ENCODE measurements around the gene ZMYM2. TPM values are rescaled to one million over a fixed set of nuclear protein-coding genes. Genes with fewer than 3 reads are reported as not detected.

ZMYM2 gene
- total and polyA plus RNA-seq, 10 of the 15 experiments (the other 5 are each of a cell fraction or from before 2014, with no cell fraction given), result 9.5 to 60.4 (median 34.6) TPM

GRCh38 chr13:19959141-19959830, 759 bp downstream of the ZMYM2 start (continued):
- TF ChIP-seq, protein P1, sequence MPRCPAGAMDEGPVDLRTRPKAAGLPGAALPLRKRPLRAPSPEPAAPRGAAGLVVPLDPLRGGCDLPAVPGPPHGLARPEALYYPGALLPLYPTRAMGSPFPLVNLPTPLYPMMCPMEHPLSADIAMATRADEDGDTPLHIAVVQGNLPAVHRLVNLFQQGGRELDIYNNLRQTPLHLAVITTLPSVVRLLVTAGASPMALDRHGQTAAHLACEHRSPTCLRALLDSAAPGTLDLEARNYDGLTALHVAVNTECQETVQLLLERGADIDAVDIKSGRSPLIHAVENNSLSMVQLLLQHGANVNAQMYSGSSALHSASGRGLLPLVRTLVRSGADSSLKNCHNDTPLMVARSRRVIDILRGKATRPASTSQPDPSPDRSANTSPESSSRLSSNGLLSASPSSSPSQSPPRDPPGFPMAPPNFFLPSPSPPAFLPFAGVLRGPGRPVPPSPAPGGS (IDR thresholded peaks at IDR 0.05; ENCODE audit: borderline replicate concordance, insufficient read depth, low read depth, low read length, poor library complexity, severe bottlenecking), result no peak
- TF ChIP-seq, protein P2, sequence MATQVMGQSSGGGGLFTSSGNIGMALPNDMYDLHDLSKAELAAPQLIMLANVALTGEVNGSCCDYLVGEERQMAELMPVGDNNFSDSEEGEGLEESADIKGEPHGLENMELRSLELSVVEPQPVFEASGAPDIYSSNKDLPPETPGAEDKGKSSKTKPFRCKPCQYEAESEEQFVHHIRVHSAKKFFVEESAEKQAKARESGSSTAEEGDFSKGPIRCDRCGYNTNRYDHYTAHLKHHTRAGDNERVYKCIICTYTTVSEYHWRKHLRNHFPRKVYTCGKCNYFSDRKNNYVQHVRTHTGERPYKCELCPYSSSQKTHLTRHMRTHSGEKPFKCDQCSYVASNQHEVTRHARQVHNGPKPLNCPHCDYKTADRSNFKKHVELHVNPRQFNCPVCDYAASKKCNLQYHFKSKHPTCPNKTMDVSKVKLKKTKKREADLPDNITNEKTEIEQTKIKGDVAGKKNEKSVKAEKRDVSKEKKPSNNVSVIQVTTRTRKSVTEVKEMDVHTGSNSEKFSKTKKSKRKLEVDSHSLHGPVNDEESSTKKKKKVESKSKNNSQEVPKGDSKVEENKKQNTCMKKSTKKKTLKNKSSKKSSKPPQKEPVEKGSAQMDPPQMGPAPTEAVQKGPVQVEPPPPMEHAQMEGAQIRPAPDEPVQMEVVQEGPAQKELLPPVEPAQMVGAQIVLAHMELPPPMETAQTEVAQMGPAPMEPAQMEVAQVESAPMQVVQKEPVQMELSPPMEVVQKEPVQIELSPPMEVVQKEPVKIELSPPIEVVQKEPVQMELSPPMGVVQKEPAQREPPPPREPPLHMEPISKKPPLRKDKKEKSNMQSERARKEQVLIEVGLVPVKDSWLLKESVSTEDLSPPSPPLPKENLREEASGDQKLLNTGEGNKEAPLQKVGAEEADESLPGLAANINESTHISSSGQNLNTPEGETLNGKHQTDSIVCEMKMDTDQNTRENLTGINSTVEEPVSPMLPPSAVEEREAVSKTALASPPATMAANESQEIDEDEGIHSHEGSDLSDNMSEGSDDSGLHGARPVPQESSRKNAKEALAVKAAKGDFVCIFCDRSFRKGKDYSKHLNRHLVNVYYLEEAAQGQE (IDR thresholded peaks at IDR 0.05; ENCODE audit: low read depth, low read length), result no peak
- TF ChIP-seq ATF7 (IDR thresholded peaks at IDR 0.05; ENCODE audit: low read depth), result no peak
- no peak for TF ChIP-seq ETV6 (conservative IDR thresholded peaks at IDR 0.05 in 1 of 2, IDR thresholded peaks at IDR 0.05 in 1 of 2; ENCODE audit: borderline replicate concordance in 1 of 2, low read depth in 1 of 2)
- TF ChIP-seq RFX5 (IDR thresholded peaks at IDR 0.05; ENCODE audit: low read depth, low read length), result no peak
- no peak for TF ChIP-seq FOXK2 (IDR thresholded peaks at IDR 0.05)
